SU-DHL-6 (cell line): Measurements from ENCODE around the gene FXYD3.
"Not testable (repeated sequence)": the region's sequence is repeated elsewhere in the genome, so short reads cannot be mapped to it uniquely, and the experiment has no call there.

Experiments used
- H2AFZ ChIP-seq: fragments of 200-600 bp; sonication (generic); 2 replicates; pipeline ENCODE4 v1.6.1; 2014; ENCODE audit warnings: low read depth, mild to moderate bottlenecking, moderate library complexity, mixed read lengths, antibody characterized with exemption, low read length; ENCODE audit not compliant: severe bottlenecking
- H3F3A ChIP-seq: fragments of 200-600 bp; shearing (Covaris generic); 2 replicates; pipeline ENCODE4 v1.6.0; 2016; ENCODE audit warnings: antibody characterized with exemption, mild to moderate bottlenecking; ENCODE audit not compliant: insufficient read depth
- H3K27ac ChIP-seq: fragments of 200-600 bp; sonication (generic); 2 replicates; pipeline ENCODE4 v1.5.1; 2016; ENCODE audit warnings: low read depth, mild to moderate bottlenecking, low read length, moderate library complexity, mixed read lengths
- H3K27me3 ChIP-seq: fragments of 200-600 bp; sonication (generic), shearing (Covaris generic); 2 replicates; pipeline ENCODE4 v1.6.0; 2014; ENCODE audit warnings: mild to moderate bottlenecking, low read length
- H3K36me3 ChIP-seq: fragments of 200-600 bp; sonication (generic); 2 replicates; pipeline ENCODE4 v1.6.1; 2014; ENCODE audit warnings: mild to moderate bottlenecking, low read length, mixed read lengths
- H3K4me2 ChIP-seq: fragments of 300-600, 200-600 bp; shearing (Covaris generic), sonication (generic); 2 replicates; pipeline ENCODE4 v1.6.0; 2014; ENCODE audit warnings: low read length, low read depth, mild to moderate bottlenecking; ENCODE audit not compliant: poor library complexity, severe bottlenecking
- H3K4me3 ChIP-seq: fragments of 200-600 bp; sonication (generic); 2 replicates; pipeline ENCODE4 v1.5.1; 2014; ENCODE audit warnings: antibody characterized with exemption, low read length, mild to moderate bottlenecking, mixed read lengths; ENCODE audit not compliant: insufficient read depth, poor library complexity, severe bottlenecking
- H3K79me2 ChIP-seq: fragments of 200-600 bp; sonication (generic); 2 replicates; pipeline ENCODE4 v1.6.1; 2014; ENCODE audit warnings: mild to moderate bottlenecking, low read length, moderate library complexity; ENCODE audit not compliant: insufficient read depth
- H3K9ac ChIP-seq: fragments of 200-600 bp; sonication (generic); 2 replicates; pipeline ENCODE4 v1.7.0; 2014; ENCODE audit warnings: mild to moderate bottlenecking, low read length
- H3K9me2 ChIP-seq: fragments of 200-600 bp; sonication (generic); replicated peaks from 2 replicates; pipeline ENCODE4 v1.6.1; 2014; ENCODE audit warnings: low read length; ENCODE audit not compliant: insufficient read depth
- H3K9me3 ChIP-seq: fragments of 200-600 bp; sonication (generic); 2 replicates; pipeline ENCODE4 v1.6.1; 2014; ENCODE audit warnings: low read length, mixed read lengths; ENCODE audit not compliant: insufficient read depth
- H4K20me1 ChIP-seq: fragments of 200-600 bp; sonication (generic); 2 replicates; pipeline ENCODE4 v1.6.1; 2014; ENCODE audit warnings: low read depth, mild to moderate bottlenecking, antibody characterized with exemption, low read length, moderate library complexity, mixed read lengths
- EZH2phosphoT487 ChIP-seq: fragments of 200-600 bp; sonication (generic), shearing (Covaris generic); conservative IDR thresholded peaks from 2 replicates; pipeline ENCODE4 v1.6.1; 2018; ENCODE audit warnings: mild to moderate bottlenecking, antibody characterized with exemption, low read length, moderate library complexity, mixed read lengths
- TF ChIP-seq, protein P1 (sequence below): fragments of 200-600 bp; sonication (generic); IDR thresholded peaks from one replicate; pipeline ENCODE4 v1.5.1; 2017; ENCODE audit warnings: antibody characterized with exemption, mild to moderate bottlenecking, low read length, moderate library complexity; ENCODE audit not compliant: insufficient read depth, poor library complexity, severe bottlenecking

FXYD3 gene

GRCh38 chr19:35150445-35150844 lies 34.8 kb downstream of the FXYD3 start:
- Histone ChIP-seq H3K9me3 (no peaks in the 10 kb centered on the region), H3K9ac (no peak overlapping the region), H3K79me2 (peaks cover 9% of the 10 kb centered on the region; the same call in 1 of the 2 replicates), H3K9me2 (no peaks in the 10 kb centered on the region), H4K20me1 (no peaks in the 10 kb centered on the region), H3K36me3 (no peaks in the 10 kb centered on the region), H3K27ac (no peak overlapping the region), H3K4me2 (no peak overlapping the region), H3F3A (no peaks in the 10 kb centered on the region), H3K27me3 (no peaks in the 10 kb centered on the region), H2AFZ (no peak overlapping the region), H3K4me3 (no peak overlapping the region)
- TF ChIP-seq, protein P1, sequence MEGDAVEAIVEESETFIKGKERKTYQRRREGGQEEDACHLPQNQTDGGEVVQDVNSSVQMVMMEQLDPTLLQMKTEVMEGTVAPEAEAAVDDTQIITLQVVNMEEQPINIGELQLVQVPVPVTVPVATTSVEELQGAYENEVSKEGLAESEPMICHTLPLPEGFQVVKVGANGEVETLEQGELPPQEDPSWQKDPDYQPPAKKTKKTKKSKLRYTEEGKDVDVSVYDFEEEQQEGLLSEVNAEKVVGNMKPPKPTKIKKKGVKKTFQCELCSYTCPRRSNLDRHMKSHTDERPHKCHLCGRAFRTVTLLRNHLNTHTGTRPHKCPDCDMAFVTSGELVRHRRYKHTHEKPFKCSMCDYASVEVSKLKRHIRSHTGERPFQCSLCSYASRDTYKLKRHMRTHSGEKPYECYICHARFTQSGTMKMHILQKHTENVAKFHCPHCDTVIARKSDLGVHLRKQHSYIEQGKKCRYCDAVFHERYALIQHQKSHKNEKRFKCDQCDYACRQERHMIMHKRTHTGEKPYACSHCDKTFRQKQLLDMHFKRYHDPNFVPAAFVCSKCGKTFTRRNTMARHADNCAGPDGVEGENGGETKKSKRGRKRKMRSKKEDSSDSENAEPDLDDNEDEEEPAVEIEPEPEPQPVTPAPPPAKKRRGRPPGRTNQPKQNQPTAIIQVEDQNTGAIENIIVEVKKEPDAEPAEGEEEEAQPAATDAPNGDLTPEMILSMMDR: no peak
- no peak for TF ChIP-seq EZH2phosphoT487

DNA sequence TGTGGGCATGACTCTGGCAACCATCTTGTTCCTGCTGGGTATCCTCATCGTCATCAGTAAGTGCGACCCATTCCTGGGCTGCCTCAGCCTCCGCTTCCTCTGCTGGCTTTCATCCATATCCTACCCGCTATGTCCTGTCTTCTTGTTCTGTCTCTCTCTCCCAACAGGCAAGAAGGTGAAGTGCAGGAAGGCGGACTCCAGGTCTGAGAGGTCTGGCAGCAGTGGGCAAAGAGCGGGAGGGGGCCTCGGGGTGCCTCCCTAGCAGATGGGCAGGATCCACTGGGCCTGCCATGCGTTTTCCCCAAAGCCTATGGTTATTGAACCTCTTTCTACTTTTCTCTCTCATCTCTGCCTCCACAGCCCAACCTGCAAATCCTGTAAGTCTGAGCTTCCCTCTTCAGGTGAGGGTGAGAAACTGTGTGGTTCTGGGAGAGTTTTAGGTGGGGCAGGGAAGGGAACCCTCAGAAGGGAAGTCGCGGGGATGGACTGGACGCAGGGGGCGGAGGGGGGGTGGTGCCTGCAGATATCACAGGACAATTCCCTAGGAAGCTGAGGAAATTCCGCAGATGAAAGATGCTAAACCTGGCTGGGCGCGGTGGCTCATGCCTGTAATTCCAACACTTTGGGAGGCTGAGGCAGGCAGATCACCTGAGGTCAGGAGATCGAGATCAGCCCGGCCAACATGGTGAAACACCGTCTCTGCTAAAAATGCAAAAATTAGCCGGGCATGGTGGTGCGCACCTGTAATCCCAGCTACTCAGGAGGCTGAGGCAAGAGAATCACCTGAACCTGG lies 35.8 kb downstream of the FXYD3 start:
- Histone ChIP-seq H3K4me3 (no peak overlapping the region), H3K9ac (no peak overlapping the region), H3K9me2 (no peaks in the 10 kb centered on the region), H3K27ac (no peak overlapping the region), H4K20me1 (no peaks in the 10 kb centered on the region), H3K4me2 (no peak overlapping the region), H2AFZ (no peak overlapping the region), H3K79me2 (peaks cover 20% of the 10 kb centered on the region), H3K36me3 (no peaks in the 10 kb centered on the region), H3K27me3 (no peaks in the 10 kb centered on the region), H3K9me3 (no peaks in the 10 kb centered on the region), H3F3A (no peaks in the 10 kb centered on the region)
- TF ChIP-seq, protein P1: no peak
- no peak for TF ChIP-seq EZH2phosphoT487

DNA sequence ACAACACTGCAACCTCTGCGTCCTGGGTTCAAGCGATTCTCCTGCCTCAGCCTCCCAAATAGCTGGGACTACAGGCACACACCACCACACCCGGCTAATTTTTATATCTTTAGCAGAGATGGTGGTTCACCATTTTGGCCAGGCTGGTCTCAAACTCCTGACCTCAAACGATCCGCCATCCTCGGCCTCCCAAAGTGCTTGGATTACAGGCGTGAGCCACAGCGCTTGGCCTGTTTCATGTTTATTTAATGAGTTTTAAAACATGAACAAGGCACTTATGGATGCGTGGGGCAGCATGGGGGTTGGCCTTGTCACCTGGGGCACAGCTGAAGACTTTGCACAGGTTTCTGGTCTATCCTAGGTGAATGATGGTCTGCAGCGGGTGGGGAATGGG lies 37.5 kb downstream of the FXYD3 start:
- not testable (repeated sequence) for H4K20me1 ChIP-seq, H3K9me3 ChIP-seq, H3K9me2 ChIP-seq, H3K4me2 ChIP-seq, H2AFZ ChIP-seq, H3K36me3 ChIP-seq, H3F3A ChIP-seq, H3K27ac ChIP-seq, H3K4me3 ChIP-seq, H3K27me3 ChIP-seq, H3K9ac ChIP-seq
- peaks cover 30% of the 10 kb centered on the region for H3K79me2 ChIP-seq
